PC-3 (cell line): ENCODE results near the gene BTBD16. TPM values are rescaled to one million over a fixed set of nuclear protein-coding genes. Genes with fewer than 3 reads are reported as not detected.

Experiments used
- ATAC-seq: fragments of 200-7000 bp; cut with Tn5 transposase; 2 replicates; pipeline ENCODE4 v1.9.1; 2020; ENCODE audit warnings: mild to moderate bottlenecking, moderate library complexity
- BruUV-seq: library from RNA; stranded (reverse); fragments of 400-500 nt; replicated peaks from 2 replicates; lab custom pipeline; 2021; lab: Mats Ljungman, UMichigan
- CTCF ChIA-PET: fragments of 300-600 bp; sonication (Branson Sonifier 250); formaldehyde crosslinking; loops from one replicate; lab custom pipeline; 2022; ENCODE audit warnings: antibody characterized with exemption; lab: Charles Lee
- POLR2A ChIA-PET: fragments of 300-600 bp; sonication (Branson Sonifier 250); formaldehyde crosslinking; loops from one replicate; lab custom pipeline; 2022; ENCODE audit warnings: antibody characterized with exemption; ENCODE audit not compliant: unreplicated experiment; lab: Charles Lee
- DNase-seq: peaks from one replicate; pipeline ENCODE4 v3.0.0-alpha.2; 2015
- H2AFZ ChIP-seq: fragments of 300-600 bp; sonication (generic); 2 replicates; pipeline ENCODE4 v1.6.0; 2016; ENCODE audit warnings: antibody characterized with exemption, low read length
- H3F3A ChIP-seq: fragments of 300-600 bp; sonication (generic); one replicate; pipeline ENCODE4 v1.6.0; 2017; ENCODE audit warnings: antibody characterized with exemption, low read length, control low read depth, mild to moderate bottlenecking; ENCODE audit not compliant: unreplicated experiment
- H3K27ac ChIP-seq: fragments of 300-600 bp; sonication (generic); 2 replicates; pipeline ENCODE4 v1.5.1; 2016; ENCODE audit warnings: mild to moderate bottlenecking, low read length
- H3K27me3 ChIP-seq: fragments of 300-600 bp; sonication (generic); 2 replicates; pipeline ENCODE4 v1.6.1; 2016; ENCODE audit warnings: low read length, mixed read lengths
- H3K36me3 ChIP-seq: fragments of 300-600 bp; sonication (generic); 2 replicates; pipeline ENCODE4 v1.6.1; 2016; ENCODE audit warnings: low read depth, mixed run types, low read length, mixed read lengths
- H3K4me1 ChIP-seq: fragments of 300-600 bp; sonication (generic); 2 replicates; pipeline ENCODE4 v1.5.1; 2016; ENCODE audit warnings: low read length; ENCODE audit not compliant: insufficient read depth
- H3K4me2 ChIP-seq: fragments of 300-600 bp; sonication (generic); 2 replicates; pipeline ENCODE4 v1.6.0; 2016; ENCODE audit warnings: low read length
- H3K4me3 ChIP-seq: fragments of 300-600 bp; sonication (generic); 2 replicates; pipeline ENCODE4 v1.5.1; 2016; ENCODE audit warnings: mild to moderate bottlenecking, low read length, mixed read lengths
- H3K79me2 ChIP-seq: fragments of 300-600 bp; sonication (generic); 2 replicates; pipeline ENCODE4 v1.6.1; 2017; ENCODE audit warnings: low read length, mixed read lengths
- H3K9ac ChIP-seq: fragments of 300-600 bp; sonication (generic); 2 replicates; pipeline ENCODE4 v1.6.0; 2016; ENCODE audit warnings: mild to moderate bottlenecking, low read length
- H3K9me2 ChIP-seq: fragments of 300-600 bp; sonication (generic); replicated peaks from 2 replicates; pipeline ENCODE4 v1.6.1; 2016; ENCODE audit warnings: mixed run types, low read length, mixed read lengths
- H3K9me3 ChIP-seq: fragments of 300-600 bp; sonication (generic); 2 replicates; pipeline ENCODE4 v1.6.1; 2016; ENCODE audit warnings: low read length, mixed read lengths
- H4K20me1 ChIP-seq: fragments of 300-600 bp; sonication (generic); 2 replicates; pipeline ENCODE4 v1.6.1; 2016; ENCODE audit warnings: low read length, mixed read lengths
- CTCF ChIP-seq: fragments of 300-600 bp; sonication (generic); conservative IDR thresholded peaks from 2 replicates; pipeline ENCODE4 v1.5.1; 2017; ENCODE audit warnings: antibody characterized with exemption, low read depth, mild to moderate bottlenecking, low read length
- EZH2 ChIP-seq: fragments of 300-600 bp; sonication (generic); IDR thresholded peaks from one replicate; pipeline ENCODE4 v1.6.1; 2017; ENCODE audit warnings: antibody characterized with exemption, mild to moderate bottlenecking, low read length; ENCODE audit not compliant: unreplicated experiment
- EZH2phosphoT487 ChIP-seq: fragments of 300-600 bp; sonication (generic); IDR thresholded peaks from 2 replicates; pipeline ENCODE4 v1.6.1; 2018; ENCODE audit warnings: mild to moderate bottlenecking, antibody characterized with exemption, low read length, borderline replicate concordance
- intact Hi-C: fragments of 100-400 bp; cut with micrococcal nuclease; formaldehyde crosslinking; loops from 2 replicates; pipeline ENCODE4 v1.9.0; 2023
- total RNA-seq: library from RNA; depleted of rRNA; stranded (reverse); fragments of >200 nt; gene quantifications from 2 replicates; pipeline ENCODE4 v1.2.3, GENCODE V29; 2014

BTBD16 gene
- total RNA-seq, 1 experiment from 2014 or later, result not detected

GRCh38 chr10:122336332-122336731, 65.2 kb downstream of the BTBD16 start:
- ChIA-PET CTCF (interaction anchor here (0.6 kb wide), 1 partner anchor 8 kb away, joined by 3 read pairs; no protein-coding TSS in a partner anchor), POLR2A (no interaction called here)
- no peaks in the 10 kb centered on the region for H3K9me3 ChIP-seq
- no peaks in the 10 kb centered on the region for H3K4me1 ChIP-seq
- no peak overlapping the region for H3K4me3 ChIP-seq
- no peak overlapping the region for H3K9ac ChIP-seq
- no TSS peak for BruUV-seq
- no peaks in the 10 kb centered on the region for H3K9me2 ChIP-seq
- no peaks in the 10 kb centered on the region for H3K79me2 ChIP-seq
- TF ChIP-seq EZH2, result no peak
- TF ChIP-seq CTCF, result no peak
- TF ChIP-seq EZH2phosphoT487, result no peak
- no peaks in the 10 kb centered on the region for H4K20me1 ChIP-seq
- H3F3A ChIP-seq, result no peaks in the 10 kb centered on the region
- peak; percentile 50 for ATAC-seq
- H3K36me3 ChIP-seq, result no peaks in the 10 kb centered on the region
- no peak overlapping the region for H3K27ac ChIP-seq
- H3K27me3 ChIP-seq, result no peaks in the 10 kb centered on the region
- no peak for DNase-seq
- intact Hi-C loops, result no loop called here
- H3K4me2 ChIP-seq, result no peak overlapping the region
- H2AFZ ChIP-seq, result no peak overlapping the region

GRCh38 chr10:122336961-122337360, 65.9 kb downstream of the BTBD16 start:
- H3K27ac ChIP-seq, result no peak overlapping the region
- CTCF ChIA-PET, result no interaction called here

More at GRCh38 chr10:122336961-122337360, 65.9 kb downstream of the BTBD16 start:
- no peaks in the 10 kb centered on the region for H4K20me1 ChIP-seq
- TF ChIP-seq CTCF (no peak), EZH2phosphoT487 (no peak), EZH2 (no peak)
- intact Hi-C loops, result no loop called here
- no peak for ATAC-seq
- H3K9ac ChIP-seq, result no peak overlapping the region
- no peaks in the 10 kb centered on the region for H3K9me3 ChIP-seq
- no peak overlapping the region for H2AFZ ChIP-seq
- H3K27me3 ChIP-seq, result no peaks in the 10 kb centered on the region
- no peaks in the 10 kb centered on the region for H3K4me1 ChIP-seq
- no peaks in the 10 kb centered on the region for H3F3A ChIP-seq
- no TSS peak for BruUV-seq
- H3K36me3 ChIP-seq, result no peaks in the 10 kb centered on the region
- POLR2A ChIA-PET, result no interaction called here
- H3K4me2 ChIP-seq, result no peak overlapping the region
- H3K79me2 ChIP-seq, result no peaks in the 10 kb centered on the region
- no peak for DNase-seq
- no peaks in the 10 kb centered on the region for H3K9me2 ChIP-seq
- H3K4me3 ChIP-seq, result no peak overlapping the region
